A673 (cell line): Measurements from ENCODE around the gene OGDH. TPM values are rescaled to one million over a fixed set of nuclear protein-coding genes. Genes with fewer than 3 reads are reported as not detected.

Experiments
- BruUV-seq: library from RNA; stranded (reverse); fragments of 400-500 nt; replicated peaks from 2 replicates; lab custom pipeline; 2021; lab: Mats Ljungman, UMichigan
- CTCF ChIA-PET: fragments of 300-600 bp; sonication (Branson Sonifier 250); formaldehyde crosslinking; loops from one replicate; lab custom pipeline; 2022; ENCODE audit warnings: antibody characterized with exemption; lab: Charles Lee
- POLR2A ChIA-PET: fragments of 300-600 bp; sonication (Branson Sonifier 250); formaldehyde crosslinking; loops from one replicate; lab custom pipeline; 2022; ENCODE audit warnings: antibody characterized with exemption; ENCODE audit not compliant: low non-redundant PET; lab: Charles Lee
- DNase-seq: peaks from one replicate; pipeline ENCODE4 v3.0.0-alpha.2; 2015; ENCODE audit warnings: low spot score
- H3K27ac ChIP-seq: fragments of 200-600 bp; sonication (generic); 2 replicates; pipeline ENCODE4 v1.5.1; 2016; ENCODE audit warnings: mixed run types, low read depth, mild to moderate bottlenecking, mixed read lengths, antibody characterized with exemption, low read length; ENCODE audit not compliant: poor library complexity, severe bottlenecking
- H3K27me3 ChIP-seq: fragments of 200-600 bp; sonication (generic); replicated peaks from 2 replicates; pipeline ENCODE4 v1.6.1; 2017; ENCODE audit warnings: mixed run types, low read depth, mild to moderate bottlenecking, mixed read lengths, antibody characterized with exemption, low read length; ENCODE audit not compliant: insufficient read depth, poor library complexity
- H3K36me3 ChIP-seq: fragments of 200-600 bp; sonication (generic); 2 replicates; pipeline ENCODE4 v1.6.1; 2016; ENCODE audit warnings: mixed run types, mild to moderate bottlenecking, mixed read lengths, antibody characterized with exemption, low read length; ENCODE audit not compliant: insufficient read depth, poor library complexity, severe bottlenecking
- H3K4me1 ChIP-seq: fragments of 200-600 bp; sonication (generic); 2 replicates; pipeline ENCODE4 v1.6.1; 2017; ENCODE audit warnings: mixed run types, mild to moderate bottlenecking, mixed read lengths, antibody characterized with exemption, low read length; ENCODE audit not compliant: insufficient read depth, poor library complexity, severe bottlenecking
- H3K4me3 ChIP-seq: fragments of 200-600 bp; sonication (generic); 2 replicates; pipeline ENCODE4 v1.5.1; 2016; ENCODE audit warnings: low read depth, mixed run types, mild to moderate bottlenecking, mixed read lengths, low read length; ENCODE audit not compliant: poor library complexity, severe bottlenecking
- H3K9me3 ChIP-seq: fragments of 200-600 bp; sonication (generic); 2 replicates; pipeline ENCODE4 v1.6.1; 2016; ENCODE audit warnings: mixed run types, low read depth, mild to moderate bottlenecking, mixed read lengths, antibody characterized with exemption, low read length; ENCODE audit not compliant: poor library complexity, severe bottlenecking
- CTCF ChIP-seq: fragments of 300-800, 200-600 bp; sonication (generic); conservative IDR thresholded peaks from 2 replicates; pipeline ENCODE4 v1.5.1; 2017; ENCODE audit warnings: low read depth, mild to moderate bottlenecking, antibody characterized with exemption, low read length, moderate library complexity, mixed read lengths
- EZH2 ChIP-seq: fragments of 200-600 bp; sonication (generic); IDR thresholded peaks from 2 replicates; pipeline ENCODE4 v1.6.1; 2017; ENCODE audit warnings: borderline replicate concordance, low read depth, mild to moderate bottlenecking, mixed read lengths, antibody characterized with exemption, low read length; ENCODE audit not compliant: poor library complexity, severe bottlenecking
- intact Hi-C: fragments of 100-400 bp; cut with micrococcal nuclease; formaldehyde crosslinking; loops from one replicate; pipeline ENCODE4 v1.10.0; 2022; ENCODE audit not compliant: unreplicated experiment
- total RNA-seq: library from RNA; stranded (reverse); gene quantifications from 2 replicates; pipeline ENCODE4 v1.2.3, GENCODE V29; 2021

OGDH gene
- total RNA-seq, 1 experiment from 2014 or later, result 111 TPM

- ChIA-PET POLR2A (no interaction called here), CTCF (no interaction called here)
- Histone ChIP-seq H3K9me3 (no peaks in the 10 kb centered on the region), H3K27me3 (no peaks in the 10 kb centered on the region), H3K36me3 (peaks cover 74% of the 10 kb centered on the region), H3K4me1 (peaks cover 9% of the 10 kb centered on the region), H3K4me3 (no peak overlapping the region), H3K27ac (no peak overlapping the region)
- DNase-seq, result no peak
- no peak for TF ChIP-seq CTCF
- no peak for TF ChIP-seq EZH2
- intact Hi-C loops, result loop anchor here (5.0 kb wide), 1 partner anchor 328 kb away; no protein-coding TSS in a partner anchor
- no TSS peak for BruUV-seq
Observed at GRCh38 chr7:44569959-44570358, 36.5 kb upstream of the OGDH start.

GRCh38 chr7:44572771-44573170, 33.7 kb upstream of the OGDH start:
- Histone ChIP-seq H3K4me1 (peaks cover 9% of the 10 kb centered on the region), H3K27ac (peak overlapping the region; percentile 93), H3K4me3 (peak overlapping the region; percentile 94), H3K9me3 (no peaks in the 10 kb centered on the region), H3K27me3 (no peaks in the 10 kb centered on the region), H3K36me3 (peaks cover 57% of the 10 kb centered on the region)
- ChIA-PET POLR2A (interaction anchor here (0.6 kb wide), 1 partner anchor 22 kb away, joined by 3 read pairs; no protein-coding TSS in a partner anchor), CTCF (no interaction called here)
- intact Hi-C loops, result no loop called here
- BruUV-seq, result no TSS peak
- no peak for DNase-seq
- TF ChIP-seq EZH2, result no peak
- TF ChIP-seq CTCF, result no peak

- POLR2A ChIA-PET, result interaction anchor here (0.7 kb wide), 1 partner anchor 31 kb away, joined by 3 read pairs; no protein-coding TSS in a partner anchor
- no peaks in the 10 kb centered on the region for H3K9me3 ChIP-seq
- H3K4me1 ChIP-seq, result peaks cover 9% of the 10 kb centered on the region
- H3K4me3 ChIP-seq, result peak within 1 kb of the TSS; percentile 94
- CTCF ChIA-PET, result interaction anchor here (0.5 to 0.8 kb wide), 5 partner anchors 8 to 562 kb away, joined by 3 to 4 read pairs (median 4); no protein-coding TSS in a partner anchor
- peaks cover 57% of the 10 kb centered on the region for H3K36me3 ChIP-seq
- intact Hi-C loops, result no loop called here
- TF ChIP-seq EZH2 (no peak), CTCF (no peak)
- DNase-seq, result peak; percentile 96
- peak within 1 kb of the TSS; percentile 93 for H3K27ac ChIP-seq
- H3K27me3 ChIP-seq, result no peaks in the 10 kb centered on the region
- BruUV-seq, result no TSS peak
Observed at GRCh38 chr7:44573464-44574286, 32.8 kb upstream of the OGDH start, which contains the start of gene DDX56. TSS of gene DDX56 (minus strand) at chr7:44573908. CDS start at chr7:44573895, 13 bp downstream.
